ENCODE data around the gene DRC1.

Gene DRC1

GRCh38 chr2:26477126-26477910 is 75.6 kb downstream of the DRC1 start:
- no peak for TF ChIP-seq CTCF (IDR thresholded peaks at IDR 0.05; ENCODE audit: low read depth, low read length, missing control alignments)
- no peak overlapping the region for H3K4me3 ChIP-seq (replicated peaks; ENCODE audit: low read depth, low read length)
- no peak for DNase-seq (ENCODE audit: extremely low read depth, low read depth)

- no peak for TF ChIP-seq CTCF (IDR thresholded peaks at IDR 0.05; ENCODE audit: low read depth, low read length, missing control alignments)
Measured at GRCh38 chr2:26477911-26478253, 76.2 kb downstream of the DRC1 start, which contains the start of gene OTOF. Gene OTOF (minus strand): TSS chr2:26478124.

GRCh38 chr2:26478366-26478765 is 76.6 kb downstream of the DRC1 start:
- DNase-seq (ENCODE audit: extremely low read depth, low read depth) = no peak
- TF ChIP-seq CTCF (IDR thresholded peaks at IDR 0.05; ENCODE audit: low read depth, low read length, missing control alignments) = no peak
- H3K4me3 ChIP-seq (replicated peaks; ENCODE audit: low read depth, low read length) = no peak overlapping the region

More at GRCh38 chr2:26477911-26478253, 76.2 kb downstream of the DRC1 start, which contains the start of gene OTOF:
- H3K4me3 ChIP-seq (replicated peaks; ENCODE audit: low read depth, low read length) = no peak within 1 kb of the TSS
- DNase-seq (ENCODE audit: extremely low read depth, low read depth) = peak; percentile 7

DNA sequence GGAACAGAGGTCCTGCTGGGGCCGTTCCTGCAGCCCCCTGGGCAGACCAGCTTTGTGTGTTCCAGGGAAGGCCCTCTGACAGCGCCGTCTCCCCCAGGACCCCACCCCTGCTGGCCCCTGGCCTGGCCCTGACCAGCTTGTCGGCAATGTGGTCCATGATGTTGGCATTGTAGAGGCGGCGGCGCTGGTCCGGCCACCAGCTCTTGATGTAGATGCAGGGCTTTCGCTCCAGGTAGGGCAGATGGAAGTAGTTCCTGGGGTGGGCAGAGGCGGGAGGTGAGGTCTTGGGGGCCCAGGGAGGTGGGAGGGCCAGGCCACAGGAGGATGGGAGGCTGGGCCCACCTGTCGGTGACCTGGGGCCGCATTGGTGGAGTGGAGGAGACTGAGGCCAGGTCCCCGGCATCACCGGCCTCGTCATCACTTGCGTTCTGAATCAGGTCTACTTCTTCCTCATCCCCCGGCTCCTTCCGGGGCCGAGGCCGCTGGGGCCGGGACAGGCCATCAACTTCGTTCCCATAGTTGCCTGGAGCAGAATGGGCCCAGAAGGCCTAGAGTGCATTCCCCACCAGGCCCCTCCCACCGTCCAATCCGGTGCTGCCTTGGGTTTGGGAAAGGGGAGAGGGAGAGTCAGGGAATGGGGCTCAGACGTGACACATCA is 77.5 kb downstream of the DRC1 start:
- no peak for TF ChIP-seq CTCF (IDR thresholded peaks at IDR 0.05; ENCODE audit: low read depth, low read length, missing control alignments)
- no peak for DNase-seq (ENCODE audit: extremely low read depth, low read depth)
- no peak overlapping the region for H3K4me3 ChIP-seq (replicated peaks; ENCODE audit: low read depth, low read length)

DNA sequence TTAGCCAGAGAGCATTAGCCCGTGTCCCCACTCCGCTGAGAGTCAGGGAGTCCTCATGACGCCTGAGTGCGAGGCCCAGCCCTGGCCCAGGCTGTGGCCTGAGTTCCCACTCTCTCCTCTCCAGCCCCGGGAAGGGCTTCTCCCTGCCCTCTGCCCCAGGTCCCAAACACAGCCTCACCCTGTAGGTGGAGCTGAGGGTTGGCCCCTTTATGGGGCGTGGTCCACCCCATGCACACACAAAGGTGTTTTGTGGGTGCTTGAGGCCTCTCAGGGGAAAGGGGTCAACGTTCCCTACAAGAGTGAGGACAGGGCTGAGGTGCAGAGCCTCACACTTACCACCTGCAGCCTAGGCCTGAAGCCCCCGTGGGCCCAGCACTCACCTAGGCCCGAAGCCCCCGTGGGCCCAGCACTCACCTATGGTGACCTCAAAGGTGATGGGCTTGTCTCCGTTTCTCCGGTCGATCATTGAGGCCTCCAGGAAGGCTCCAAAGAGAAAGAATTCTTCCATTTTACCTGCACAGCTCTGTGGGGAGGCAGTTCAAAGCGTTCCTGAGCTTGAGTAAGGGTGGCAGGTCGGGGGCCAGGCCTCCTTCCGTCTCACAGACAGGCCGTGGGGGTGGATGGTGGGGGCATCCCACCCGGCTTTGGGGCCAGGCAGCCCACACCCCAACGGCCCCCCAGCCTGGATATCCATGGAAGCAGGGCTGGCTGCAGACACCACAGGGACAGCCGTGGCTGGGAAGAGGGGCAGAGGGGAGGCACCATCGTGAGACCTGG is 78.3 kb downstream of the DRC1 start:
- DNase-seq (ENCODE audit: extremely low read depth, low read depth) = no peak
- no peak for TF ChIP-seq CTCF (IDR thresholded peaks at IDR 0.05; ENCODE audit: low read depth, low read length, missing control alignments)
- H3K4me3 ChIP-seq (replicated peaks; ENCODE audit: low read depth, low read length) = no peak overlapping the region

GRCh38 chr2:26480566-26481423 is 79.1 kb downstream of the DRC1 start:
- no peak for TF ChIP-seq CTCF (IDR thresholded peaks at IDR 0.05; ENCODE audit: low read depth, low read length, missing control alignments)
- DNase-seq (ENCODE audit: extremely low read depth, low read depth) = no peak
- H3K4me3 ChIP-seq (replicated peaks; ENCODE audit: low read depth, low read length) = no peak overlapping the region

Measured in HFF-Myc (cell line).